ENCODE results near the gene GPC6.

DNA sequence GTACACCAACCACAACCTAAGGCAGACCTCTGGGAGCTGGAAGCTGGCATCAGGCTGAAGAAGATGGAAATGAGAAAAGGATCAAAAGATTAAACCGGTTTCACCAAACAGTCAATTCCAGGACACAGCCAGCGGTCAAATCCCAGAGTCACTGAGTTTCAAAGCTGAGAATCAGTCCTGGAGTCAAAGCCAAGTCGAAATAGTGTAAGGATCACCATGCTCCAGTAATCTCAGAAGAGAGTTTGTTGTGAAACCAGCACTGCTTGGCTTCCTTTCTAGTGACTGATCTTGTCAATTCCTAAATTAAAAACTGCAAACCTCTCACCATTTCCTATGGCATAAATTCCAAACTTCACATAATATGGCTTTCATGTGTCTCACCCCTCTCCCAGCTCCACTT lies 198.8 kb downstream of the GPC6 start:
- no peak for TF ChIP-seq CTCF (conservative IDR thresholded peaks at IDR 0.05)
- TF ChIP-seq EZH2 (IDR thresholded peaks at IDR 0.05; ENCODE audit: low read depth): no peak
